Stimulated activated CD4-positive, alpha-beta T cell treated with anti-CD3 and anti-CD28 coated beads, TNF-alpha, amount 100 ng/mL, for 1 hour (primary cell): Measurements from ENCODE around the gene SLC44A3.
"Not testable (repeated sequence)": the region's sequence is repeated elsewhere in the genome, so short reads cannot be mapped to it uniquely, and the experiment has no call there.

ENCODE experiments used
- DNase-seq, 3 donors: peaks; one replicate each; pipeline ENCODE4 v3.0.0-alpha.2; 2020; ENCODE audit warnings: low read depth in 3 of 3, low spot score in 1 of 3

SLC44A3 gene

GRCh38 chr1:94929351-94930217 lies 109.4 kb downstream of the SLC44A3 start:
- DNase-seq = no peak

GRCh38 chr1:94931254-94931841 lies 111.2 kb downstream of the SLC44A3 start:
- DNase-seq = no peak

- DNase-seq = no peak
Measured at GRCh38 chr1:94934551-94934950, 114.4 kb downstream of the SLC44A3 start.

GRCh38 chr1:94935034-94935433 lies 114.9 kb downstream of the SLC44A3 start:
- DNase-seq = no peak

GRCh38 chr1:94935476-94935875 lies 115.3 kb downstream of the SLC44A3 start:
- no peak for DNase-seq

GRCh38 chr1:94936861-94937620 lies 116.9 kb downstream of the SLC44A3 start:
- no peak for DNase-seq

- DNase-seq = no peak
Measured at GRCh38 chr1:94937820-94938219, 117.7 kb downstream of the SLC44A3 start.

GRCh38 chr1:94940738-94941137 lies 120.6 kb downstream of the SLC44A3 start:
- no peak for DNase-seq

GRCh38 chr1:94941480-94941879 lies 121.3 kb downstream of the SLC44A3 start:
- not testable (repeated sequence) for DNase-seq

- DNase-seq = no peak
Measured at GRCh38 chr1:94942171-94943128, 122.3 kb downstream of the SLC44A3 start.
